ENCODE measurements around the gene PRKCQ. TPM values are rescaled to one million over a fixed set of nuclear protein-coding genes. Genes with fewer than 3 reads are reported as not detected.

Gene PRKCQ
- total and polyA plus RNA-seq, 2 of the 13 experiments (the other 11 are each of a cell fraction or from before 2014, with no cell fraction given) = 0.13 to 0.35 TPM

DNA sequence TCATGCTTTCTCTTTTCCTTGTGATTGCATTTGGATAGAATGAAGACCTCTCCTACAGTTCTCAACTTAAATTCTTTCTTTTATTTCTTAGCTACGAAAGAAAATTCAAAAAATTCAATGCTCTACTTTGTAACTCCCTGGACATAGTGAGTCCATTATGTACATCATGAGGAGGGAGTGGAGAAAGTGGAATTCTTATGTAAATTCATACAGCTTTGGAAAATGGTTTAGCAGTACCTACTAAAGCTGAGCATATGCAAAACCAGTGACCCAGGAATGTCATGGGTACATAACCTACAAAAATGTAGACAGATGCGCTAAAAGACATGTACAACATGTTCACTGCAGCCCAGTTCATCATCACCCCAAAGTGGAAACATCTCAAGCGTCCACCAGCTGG is 8.8 kb upstream of the PRKCQ start (continued):
- no peak for TF ChIP-seq ZNF547 (CRISPR knock-in tag; IDR thresholded peaks at IDR 0.05)
- no peak for TF ChIP-seq RFX3 (CRISPR knock-in tag; IDR thresholded peaks at IDR 0.05)
- TF ChIP-seq ZMAT3 (CRISPR knock-in tag; conservative IDR thresholded peaks at IDR 0.05) = no peak
- TF ChIP-seq, protein P1, sequence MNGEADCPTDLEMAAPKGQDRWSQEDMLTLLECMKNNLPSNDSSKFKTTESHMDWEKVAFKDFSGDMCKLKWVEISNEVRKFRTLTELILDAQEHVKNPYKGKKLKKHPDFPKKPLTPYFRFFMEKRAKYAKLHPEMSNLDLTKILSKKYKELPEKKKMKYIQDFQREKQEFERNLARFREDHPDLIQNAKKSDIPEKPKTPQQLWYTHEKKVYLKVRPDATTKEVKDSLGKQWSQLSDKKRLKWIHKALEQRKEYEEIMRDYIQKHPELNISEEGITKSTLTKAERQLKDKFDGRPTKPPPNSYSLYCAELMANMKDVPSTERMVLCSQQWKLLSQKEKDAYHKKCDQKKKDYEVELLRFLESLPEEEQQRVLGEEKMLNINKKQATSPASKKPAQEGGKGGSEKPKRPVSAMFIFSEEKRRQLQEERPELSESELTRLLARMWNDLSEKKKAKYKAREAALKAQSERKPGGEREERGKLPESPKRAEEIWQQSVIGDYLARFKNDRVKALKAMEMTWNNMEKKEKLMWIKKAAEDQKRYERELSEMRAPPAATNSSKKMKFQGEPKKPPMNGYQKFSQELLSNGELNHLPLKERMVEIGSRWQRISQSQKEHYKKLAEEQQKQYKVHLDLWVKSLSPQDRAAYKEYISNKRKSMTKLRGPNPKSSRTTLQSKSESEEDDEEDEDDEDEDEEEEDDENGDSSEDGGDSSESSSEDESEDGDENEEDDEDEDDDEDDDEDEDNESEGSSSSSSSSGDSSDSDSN (CRISPR knock-in tag; IDR thresholded peaks at IDR 0.05) = no peak
- TF ChIP-seq ZNF879 (CRISPR knock-in tag; IDR thresholded peaks at IDR 0.05) = no peak
- TF ChIP-seq HMG20A (CRISPR knock-in tag; IDR thresholded peaks at IDR 0.05; ENCODE audit: borderline replicate concordance) = no peak
- TF ChIP-seq, protein P2, sequence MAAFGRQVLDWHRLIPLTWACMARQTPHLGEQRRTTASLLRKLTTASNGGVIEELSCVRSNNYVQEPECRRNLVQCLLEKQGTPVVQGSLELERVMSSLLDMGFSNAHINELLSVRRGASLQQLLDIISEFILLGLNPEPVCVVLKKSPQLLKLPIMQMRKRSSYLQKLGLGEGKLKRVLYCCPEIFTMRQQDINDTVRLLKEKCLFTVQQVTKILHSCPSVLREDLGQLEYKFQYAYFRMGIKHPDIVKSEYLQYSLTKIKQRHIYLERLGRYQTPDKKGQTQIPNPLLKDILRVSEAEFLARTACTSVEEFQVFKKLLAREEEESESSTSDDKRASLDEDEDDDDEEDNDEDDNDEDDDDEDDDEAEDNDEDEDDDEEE (CRISPR knock-in tag; IDR thresholded peaks at IDR 0.05) = no peak
- TF ChIP-seq, protein P3, sequence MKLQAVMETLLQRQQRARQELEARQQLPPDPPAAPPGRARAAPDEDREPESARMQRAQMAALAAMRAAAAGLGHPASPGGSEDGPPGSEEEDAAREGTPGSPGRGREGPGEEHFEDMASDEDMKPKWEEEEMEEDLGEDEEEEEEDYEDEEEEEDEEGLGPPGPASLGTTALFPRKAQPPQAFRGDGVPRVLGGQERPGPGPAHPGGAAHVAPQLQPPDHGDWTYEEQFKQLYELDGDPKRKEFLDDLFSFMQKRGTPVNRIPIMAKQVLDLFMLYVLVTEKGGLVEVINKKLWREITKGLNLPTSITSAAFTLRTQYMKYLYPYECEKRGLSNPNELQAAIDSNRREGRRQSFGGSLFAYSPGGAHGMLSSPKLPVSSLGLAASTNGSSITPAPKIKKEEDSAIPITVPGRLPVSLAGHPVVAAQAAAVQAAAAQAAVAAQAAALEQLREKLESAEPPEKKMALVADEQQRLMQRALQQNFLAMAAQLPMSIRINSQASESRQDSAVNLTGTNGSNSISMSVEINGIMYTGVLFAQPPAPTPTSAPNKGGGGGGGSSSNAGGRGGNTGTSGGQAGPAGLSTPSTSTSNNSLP (IDR thresholded peaks at IDR 0.05; ENCODE audit: low read depth, low read length) = no peak

DNA sequence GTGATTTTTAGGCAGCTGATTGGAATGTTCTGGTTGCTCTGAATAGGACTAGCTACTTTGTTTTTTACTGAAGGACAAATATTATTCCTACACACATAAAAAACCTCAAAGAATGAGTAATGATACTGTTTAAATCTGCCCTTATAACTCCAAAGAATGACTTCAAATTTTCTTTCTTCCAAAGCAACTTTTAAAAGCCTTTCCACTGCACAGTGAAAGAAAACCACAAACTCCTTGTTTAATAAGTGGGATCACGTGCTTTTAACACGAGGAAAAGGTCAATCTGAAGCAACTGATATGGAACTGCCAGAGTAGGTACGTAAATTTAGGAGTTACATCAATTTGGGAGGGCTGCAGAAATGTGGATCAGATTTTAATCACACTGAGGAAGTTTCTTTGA is 8.0 kb upstream of the PRKCQ start:
- in situ Hi-C loops (cut with HindIII; ENCODE audit: extremely low pct_ligation_motif_present, low pct_unique_long_range_greater_than_20kb) (no loop called here), intact Hi-C loops (cut with micrococcal nuclease; ENCODE audit: unreplicated experiment) (no loop called here)
- ATAC-seq = no peak
- ChIA-PET POLR2A (no interaction called here), CTCF (ENCODE audit: low intra/inter-chr PET ratio, low total read pairs) (no interaction called here)
- H3K36me3 ChIP-seq (replicated peaks in 1 of 2; ENCODE audit: control insufficient read depth in 1 of 2, insufficient read depth in 2 of 2, low read length in 2 of 2) = no peaks in the 10 kb centered on the region; a peak in 1 of 5 replicates
- no TSS peak for BruUV-seq (replicated peaks)
- no peak overlapping the region for H3K9ac ChIP-seq (ENCODE audit: insufficient read depth, low read depth, low read length)
- H3K4me3 ChIP-seq (replicated peaks in 1 of 3; ENCODE audit: insufficient read depth in 1 of 3, low read depth in 2 of 3, low read length in 3 of 3) = no peak overlapping the region
- H3K79me2 ChIP-seq (ENCODE audit: insufficient read depth, low read length) = no peaks in the 10 kb centered on the region
- no peak for FAIRE-seq
- no peaks in the 10 kb centered on the region for H3K9me3 ChIP-seq (ENCODE audit: low read length)
- WGBS (ENCODE audit: low lambda C conversion rate) = 56% methylated on average over 3 of the region's 3 CpGs
- H4K20me1 ChIP-seq (ENCODE audit: insufficient read depth, low read length) = no peaks in the 10 kb centered on the region
- H2AFZ ChIP-seq (ENCODE audit: low read length) = no peak overlapping the region
- no peak for DNase-seq (ENCODE audit: low spot score)
- no peak overlapping the region for H3K4me2 ChIP-seq (ENCODE audit: low read depth, low read length)
- H3K4me1 ChIP-seq (ENCODE audit: insufficient read depth, low read length) = no peaks in the 10 kb centered on the region
- H3K27me3 ChIP-seq (ENCODE audit: control insufficient read depth in 1 of 2, insufficient read depth in 2 of 2, low read length in 2 of 2) = no peaks in the 10 kb centered on the region
- no peak overlapping the region for H3K27ac ChIP-seq (ENCODE audit: extremely low read length, insufficient read depth, low read length)
- TF ChIP-seq, protein P4, sequence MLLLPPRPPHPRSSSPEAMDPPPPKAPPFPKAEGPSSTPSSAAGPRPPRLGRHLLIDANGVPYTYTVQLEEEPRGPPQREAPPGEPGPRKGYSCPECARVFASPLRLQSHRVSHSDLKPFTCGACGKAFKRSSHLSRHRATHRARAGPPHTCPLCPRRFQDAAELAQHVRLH (CRISPR knock-in tag; IDR thresholded peaks at IDR 0.05; ENCODE audit: borderline replicate concordance, low read depth) = no peak
- TF ChIP-seq KLF13 (CRISPR knock-in tag; IDR thresholded peaks at IDR 0.05) (no peak), PAX8 (CRISPR knock-in tag; IDR thresholded peaks at IDR 0.05; ENCODE audit: borderline replicate concordance) (no peak), HOXA9 (CRISPR knock-in tag; IDR thresholded peaks at IDR 0.05; ENCODE audit: borderline replicate concordance) (no peak)
- TF ChIP-seq, protein P5, sequence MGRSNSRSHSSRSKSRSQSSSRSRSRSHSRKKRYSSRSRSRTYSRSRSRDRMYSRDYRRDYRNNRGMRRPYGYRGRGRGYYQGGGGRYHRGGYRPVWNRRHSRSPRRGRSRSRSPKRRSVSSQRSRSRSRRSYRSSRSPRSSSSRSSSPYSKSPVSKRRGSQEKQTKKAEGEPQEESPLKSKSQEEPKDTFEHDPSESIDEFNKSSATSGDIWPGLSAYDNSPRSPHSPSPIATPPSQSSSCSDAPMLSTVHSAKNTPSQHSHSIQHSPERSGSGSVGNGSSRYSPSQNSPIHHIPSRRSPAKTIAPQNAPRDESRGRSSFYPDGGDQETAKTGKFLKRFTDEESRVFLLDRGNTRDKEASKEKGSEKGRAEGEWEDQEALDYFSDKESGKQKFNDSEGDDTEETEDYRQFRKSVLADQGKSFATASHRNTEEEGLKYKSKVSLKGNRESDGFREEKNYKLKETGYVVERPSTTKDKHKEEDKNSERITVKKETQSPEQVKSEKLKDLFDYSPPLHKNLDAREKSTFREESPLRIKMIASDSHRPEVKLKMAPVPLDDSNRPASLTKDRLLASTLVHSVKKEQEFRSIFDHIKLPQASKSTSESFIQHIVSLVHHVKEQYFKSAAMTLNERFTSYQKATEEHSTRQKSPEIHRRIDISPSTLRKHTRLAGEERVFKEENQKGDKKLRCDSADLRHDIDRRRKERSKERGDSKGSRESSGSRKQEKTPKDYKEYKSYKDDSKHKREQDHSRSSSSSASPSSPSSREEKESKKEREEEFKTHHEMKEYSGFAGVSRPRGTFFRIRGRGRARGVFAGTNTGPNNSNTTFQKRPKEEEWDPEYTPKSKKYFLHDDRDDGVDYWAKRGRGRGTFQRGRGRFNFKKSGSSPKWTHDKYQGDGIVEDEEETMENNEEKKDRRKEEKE (IDR thresholded peaks at IDR 0.05) = no peak
- TF ChIP-seq, protein P1 (CRISPR knock-in tag; IDR thresholded peaks at IDR 0.05) = no peak

Measured in HepG2 (cell line).